ENCODE data around the gene LHX8. TPM values are rescaled to one million over a fixed set of nuclear protein-coding genes. Genes with fewer than 3 reads are reported as not detected.

LHX8 gene
- total and polyA plus RNA-seq, 5 donors from 2014 or later, result not detected

GRCh38 chr1:75198163-75198562 lies 64.0 kb downstream of the LHX8 start:
- DNase-seq (no peak), ATAC-seq (ENCODE audit: low read depth in 2 of 2) (no peak)
- Mint-ChIP-seq H3K4me1 (no peaks in the 10 kb centered on the region), H3K4me3 (no peak overlapping the region), H3K36me3 (no peaks in the 10 kb centered on the region), H3K9me3 (peaks cover 0 to 1% (median 0%) of the 10 kb centered on the region in 7 donors), H3K27ac (no peak overlapping the region), H3K27me3 (peaks cover 4% of the 10 kb centered on the region)
- H3K36me3 ChIP-seq (ENCODE audit: control insufficient read depth, insufficient read depth, low read length), result no peaks in the 10 kb centered on the region
- H3K27me3 ChIP-seq (ENCODE audit: control insufficient read depth, insufficient read depth, low read length), result no peaks in the 10 kb centered on the region
- H3K9me3 ChIP-seq (ENCODE audit: control insufficient read depth in 2 of 2, low read length in 2 of 2), result no peaks in the 10 kb centered on the region
- H3K27ac ChIP-seq (ENCODE audit: insufficient read depth, low read length, poor library complexity, severe bottlenecking), result no peak overlapping the region
- no peaks in the 10 kb centered on the region for H3K4me1 ChIP-seq (ENCODE audit: control insufficient read depth, insufficient read depth, low read length, poor library complexity, severe bottlenecking)
- H3K4me3 ChIP-seq (ENCODE audit: low read depth, low read length), result no peak overlapping the region

GRCh38 chr1:75198761-75199160 lies 64.6 kb downstream of the LHX8 start:
- Histone ChIP-seq H3K4me1 (ENCODE audit: control insufficient read depth, insufficient read depth, low read length, poor library complexity, severe bottlenecking) (no peaks in the 10 kb centered on the region), H3K27me3 (ENCODE audit: control insufficient read depth, insufficient read depth, low read length) (no peaks in the 10 kb centered on the region), H3K36me3 (ENCODE audit: control insufficient read depth, insufficient read depth, low read length) (no peaks in the 10 kb centered on the region), H3K27ac (ENCODE audit: insufficient read depth, low read length, poor library complexity, severe bottlenecking) (no peak overlapping the region), H3K4me3 (ENCODE audit: low read depth, low read length) (no peak overlapping the region), H3K9me3 (ENCODE audit: control insufficient read depth in 2 of 2, low read length in 2 of 2) (no peaks in the 10 kb centered on the region)
- Mint-ChIP-seq H3K4me1 (no peaks in the 10 kb centered on the region), H3K4me3 (no peak overlapping the region), H3K9me3 (no peaks in the 10 kb centered on the region), H3K36me3 (no peaks in the 10 kb centered on the region), H3K27me3 (peaks cover 4% of the 10 kb centered on the region), H3K27ac (no peak overlapping the region)
- ATAC-seq (ENCODE audit: low read depth in 2 of 2), result no peak
- no peak for DNase-seq

- Histone ChIP-seq H3K4me1 (ENCODE audit: control insufficient read depth, insufficient read depth, low read length, poor library complexity, severe bottlenecking) (no peaks in the 10 kb centered on the region), H3K4me3 (ENCODE audit: low read depth, low read length) (no peak overlapping the region), H3K36me3 (ENCODE audit: control insufficient read depth, insufficient read depth, low read length) (no peaks in the 10 kb centered on the region), H3K27me3 (ENCODE audit: control insufficient read depth, insufficient read depth, low read length) (no peaks in the 10 kb centered on the region), H3K9me3 (ENCODE audit: control insufficient read depth in 2 of 2, low read length in 2 of 2) (no peaks in the 10 kb centered on the region), H3K27ac (ENCODE audit: insufficient read depth, low read length, poor library complexity, severe bottlenecking) (no peak overlapping the region)
- Mint-ChIP-seq H3K27me3 (peaks cover 4% of the 10 kb centered on the region), H3K27ac (no peak overlapping the region), H3K4me1 (no peaks in the 10 kb centered on the region), H3K9me3 (no peaks in the 10 kb centered on the region), H3K36me3 (no peaks in the 10 kb centered on the region), H3K4me3 (no peak overlapping the region)
- DNase-seq (no peak), ATAC-seq (ENCODE audit: low read depth in 2 of 2) (no peak)
These were observed 68.6 kb downstream of the LHX8 start for GRCh38 chr1:75202751-75203150.

GRCh38 chr1:75203415-75204277 lies 69.5 kb downstream of the LHX8 start:
- H3K36me3 Mint-ChIP-seq, result no peaks in the 10 kb centered on the region
- ATAC-seq (ENCODE audit: low read depth in 2 of 2), result no peak
- H3K4me3 Mint-ChIP-seq, result no peak overlapping the region
- H3K27ac Mint-ChIP-seq, result no peak overlapping the region
- Histone ChIP-seq H3K9me3 (ENCODE audit: control insufficient read depth in 2 of 2, low read length in 2 of 2) (no peaks in the 10 kb centered on the region), H3K27ac (ENCODE audit: insufficient read depth, low read length, poor library complexity, severe bottlenecking) (no peak overlapping the region), H3K4me3 (ENCODE audit: low read depth, low read length) (no peak overlapping the region), H3K27me3 (ENCODE audit: control insufficient read depth, insufficient read depth, low read length) (no peaks in the 10 kb centered on the region), H3K4me1 (ENCODE audit: control insufficient read depth, insufficient read depth, low read length, poor library complexity, severe bottlenecking) (no peaks in the 10 kb centered on the region), H3K36me3 (ENCODE audit: control insufficient read depth, insufficient read depth, low read length) (no peaks in the 10 kb centered on the region)
- no peaks in the 10 kb centered on the region for H3K9me3 Mint-ChIP-seq
- no peaks in the 10 kb centered on the region for H3K4me1 Mint-ChIP-seq
- H3K27me3 Mint-ChIP-seq, result peaks cover 4% of the 10 kb centered on the region
- peak in 1 of 3 donors; percentile 28 for DNase-seq

- Histone ChIP-seq H3K27me3 (ENCODE audit: control insufficient read depth, insufficient read depth, low read length) (no peaks in the 10 kb centered on the region), H3K4me3 (ENCODE audit: low read depth, low read length) (no peak overlapping the region), H3K9me3 (ENCODE audit: control insufficient read depth in 2 of 2, low read length in 2 of 2) (no peaks in the 10 kb centered on the region), H3K36me3 (ENCODE audit: control insufficient read depth, insufficient read depth, low read length) (no peaks in the 10 kb centered on the region), H3K27ac (ENCODE audit: insufficient read depth, low read length, poor library complexity, severe bottlenecking) (no peak overlapping the region), H3K4me1 (ENCODE audit: control insufficient read depth, insufficient read depth, low read length, poor library complexity, severe bottlenecking) (no peaks in the 10 kb centered on the region)
- Mint-ChIP-seq H3K36me3 (no peaks in the 10 kb centered on the region), H3K27me3 (no peaks in the 10 kb centered on the region), H3K27ac (no peak overlapping the region), H3K4me3 (no peak overlapping the region), H3K4me1 (no peaks in the 10 kb centered on the region), H3K9me3 (peaks cover 0 to 3% (median 0%) of the 10 kb centered on the region in 7 donors)
- DNase-seq (no peak), ATAC-seq (ENCODE audit: low read depth in 2 of 2) (no peak)
These were observed 74.7 kb downstream of the LHX8 start for GRCh38 chr1:75208862-75209261.
